ENCODE measurements around the gene LDLRAD4. TPM values are rescaled to one million over a fixed set of nuclear protein-coding genes. Genes with fewer than 3 reads are reported as not detected.

Gene LDLRAD4
- total RNA-seq, 1 experiment from 2014 or later = 204 TPM

GRCh38 chr18:13398631-13399030 is 180.1 kb downstream of the LDLRAD4 start:
- Histone ChIP-seq H3K4me2 (ENCODE audit: low read depth, low read length, poor library complexity, severe bottlenecking) (no peak overlapping the region), H3K27me3 (ENCODE audit: low read length) (no peaks in the 10 kb centered on the region), H3K9ac (ENCODE audit: low read length) (no peak overlapping the region), H4K20me1 (ENCODE audit: insufficient read depth, low read depth, low read length) (no peaks in the 10 kb centered on the region), H3K4me1 (ENCODE audit: low read length) (no peaks in the 10 kb centered on the region), H3K27ac (ENCODE audit: low read length) (no peak overlapping the region), H3K9me3 (ENCODE audit: low read length) (no peaks in the 10 kb centered on the region), H2AFZ (ENCODE audit: low read length) (no peak overlapping the region), H3K4me3 (ENCODE audit: low read length) (no peak overlapping the region), H3K9me2 (replicated peaks; ENCODE audit: insufficient read depth, low read length) (no peaks in the 10 kb centered on the region), H3K79me2 (ENCODE audit: low read length) (no peaks in the 10 kb centered on the region), H3K36me3 (ENCODE audit: insufficient read depth, low read length) (no peaks in the 10 kb centered on the region)
- DNase-seq = no peak

DNA sequence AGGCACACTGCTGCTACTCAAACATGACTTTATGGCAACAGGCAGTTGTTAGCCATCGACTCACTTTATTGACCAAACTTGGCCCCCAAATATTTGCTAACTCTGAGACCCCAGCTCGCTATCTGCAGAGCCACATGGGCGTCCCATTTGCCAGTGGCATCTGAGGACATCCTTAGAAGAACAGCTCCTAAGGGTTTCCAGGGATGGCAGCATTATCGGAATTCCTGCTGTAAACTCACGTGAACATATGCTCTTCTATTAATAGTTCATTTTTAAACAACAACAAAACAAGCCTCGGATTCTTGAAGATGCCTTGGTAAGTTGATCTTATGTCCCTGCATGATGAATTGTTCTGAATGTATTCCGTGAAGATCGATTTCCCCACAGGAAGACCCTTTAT is 181.0 kb downstream of the LDLRAD4 start:
- no peaks in the 10 kb centered on the region for H3K79me2 ChIP-seq (ENCODE audit: low read length)

GRCh38 chr18:13400636-13401315 is 182.2 kb downstream of the LDLRAD4 start:
- Histone ChIP-seq H4K20me1 (ENCODE audit: insufficient read depth, low read depth, low read length) (no peaks in the 10 kb centered on the region), H3K4me3 (ENCODE audit: low read length) (no peak overlapping the region), H3K36me3 (ENCODE audit: insufficient read depth, low read length) (no peaks in the 10 kb centered on the region), H3K9me2 (replicated peaks; ENCODE audit: insufficient read depth, low read length) (no peaks in the 10 kb centered on the region), H3K27ac (ENCODE audit: low read length) (no peak overlapping the region), H3K9ac (ENCODE audit: low read length) (no peak overlapping the region), H3K4me2 (ENCODE audit: low read depth, low read length, poor library complexity, severe bottlenecking) (no peak overlapping the region), H3K4me1 (ENCODE audit: low read length) (no peaks in the 10 kb centered on the region), H3K9me3 (ENCODE audit: low read length) (no peaks in the 10 kb centered on the region), H3K27me3 (ENCODE audit: low read length) (no peaks in the 10 kb centered on the region), H2AFZ (ENCODE audit: low read length) (no peak overlapping the region), H3K79me2 (ENCODE audit: low read length) (no peaks in the 10 kb centered on the region)
- no peak for DNase-seq

More for the DNA sequence above, 181.0 kb downstream of the LDLRAD4 start:
- H3K36me3 ChIP-seq (ENCODE audit: insufficient read depth, low read length) = no peaks in the 10 kb centered on the region
- no peaks in the 10 kb centered on the region for H4K20me1 ChIP-seq (ENCODE audit: insufficient read depth, low read depth, low read length)
- no peak overlapping the region for H3K4me2 ChIP-seq (ENCODE audit: low read depth, low read length, poor library complexity, severe bottlenecking)
- no peak overlapping the region for H2AFZ ChIP-seq (ENCODE audit: low read length)
- no peaks in the 10 kb centered on the region for H3K27me3 ChIP-seq (ENCODE audit: low read length)
- H3K9me3 ChIP-seq (ENCODE audit: low read length) = no peaks in the 10 kb centered on the region
- DNase-seq = no peak
- no peak overlapping the region for H3K27ac ChIP-seq (ENCODE audit: low read length)
- H3K4me3 ChIP-seq (ENCODE audit: low read length) = no peak overlapping the region
- no peaks in the 10 kb centered on the region for H3K9me2 ChIP-seq (replicated peaks; ENCODE audit: insufficient read depth, low read length)
- H3K9ac ChIP-seq (ENCODE audit: low read length) = no peak overlapping the region
- H3K4me1 ChIP-seq (ENCODE audit: low read length) = no peaks in the 10 kb centered on the region

- no peak overlapping the region for H3K4me3 ChIP-seq (ENCODE audit: low read length)
- H3K36me3 ChIP-seq (ENCODE audit: insufficient read depth, low read length) = no peaks in the 10 kb centered on the region
- no peaks in the 10 kb centered on the region for H3K9me2 ChIP-seq (replicated peaks; ENCODE audit: insufficient read depth, low read length)
- H2AFZ ChIP-seq (ENCODE audit: low read length) = no peak overlapping the region
- DNase-seq = no peak
- H3K9ac ChIP-seq (ENCODE audit: low read length) = no peak overlapping the region
- H3K4me2 ChIP-seq (ENCODE audit: low read depth, low read length, poor library complexity, severe bottlenecking) = no peak overlapping the region
- no peaks in the 10 kb centered on the region for H3K79me2 ChIP-seq (ENCODE audit: low read length)
- no peaks in the 10 kb centered on the region for H3K4me1 ChIP-seq (ENCODE audit: low read length)
- H3K27ac ChIP-seq (ENCODE audit: low read length) = no peak overlapping the region
- no peaks in the 10 kb centered on the region for H3K9me3 ChIP-seq (ENCODE audit: low read length)
- no peaks in the 10 kb centered on the region for H4K20me1 ChIP-seq (ENCODE audit: insufficient read depth, low read depth, low read length)
- no peaks in the 10 kb centered on the region for H3K27me3 ChIP-seq (ENCODE audit: low read length)
These were observed 182.8 kb downstream of the LDLRAD4 start for GRCh38 chr18:13401404-13401803.

DNA sequence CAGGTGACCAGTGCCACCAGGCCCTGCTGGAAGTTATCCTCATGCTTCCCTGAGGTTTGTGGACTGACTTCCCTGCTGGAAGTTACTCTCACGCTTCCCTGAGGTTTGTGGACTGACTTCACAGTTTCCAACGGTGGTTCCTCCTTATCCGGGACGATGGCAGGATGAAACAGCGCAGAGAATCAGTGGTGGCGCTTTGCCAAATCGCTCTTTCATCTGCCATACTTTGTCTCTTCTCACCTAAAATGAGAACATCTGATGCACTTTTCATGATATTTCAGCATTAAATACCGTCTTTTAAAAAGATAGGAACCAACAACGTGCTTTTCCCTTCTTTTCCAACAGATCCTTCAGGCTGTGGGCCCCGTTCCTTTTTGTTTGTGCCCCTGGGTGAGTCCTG is 183.3 kb downstream of the LDLRAD4 start:
- Histone ChIP-seq H4K20me1 (ENCODE audit: insufficient read depth, low read depth, low read length) (no peaks in the 10 kb centered on the region), H3K27ac (ENCODE audit: low read length) (no peak overlapping the region), H3K9ac (ENCODE audit: low read length) (no peak overlapping the region), H3K4me2 (ENCODE audit: low read depth, low read length, poor library complexity, severe bottlenecking) (no peak overlapping the region), H3K9me2 (replicated peaks; ENCODE audit: insufficient read depth, low read length) (no peaks in the 10 kb centered on the region), H2AFZ (ENCODE audit: low read length) (no peak overlapping the region), H3K36me3 (ENCODE audit: insufficient read depth, low read length) (no peaks in the 10 kb centered on the region), H3K27me3 (ENCODE audit: low read length) (no peaks in the 10 kb centered on the region), H3K4me3 (ENCODE audit: low read length) (no peak overlapping the region), H3K9me3 (ENCODE audit: low read length) (no peaks in the 10 kb centered on the region), H3K4me1 (ENCODE audit: low read length) (no peaks in the 10 kb centered on the region), H3K79me2 (ENCODE audit: low read length) (no peaks in the 10 kb centered on the region)
- DNase-seq = no peak

DNA sequence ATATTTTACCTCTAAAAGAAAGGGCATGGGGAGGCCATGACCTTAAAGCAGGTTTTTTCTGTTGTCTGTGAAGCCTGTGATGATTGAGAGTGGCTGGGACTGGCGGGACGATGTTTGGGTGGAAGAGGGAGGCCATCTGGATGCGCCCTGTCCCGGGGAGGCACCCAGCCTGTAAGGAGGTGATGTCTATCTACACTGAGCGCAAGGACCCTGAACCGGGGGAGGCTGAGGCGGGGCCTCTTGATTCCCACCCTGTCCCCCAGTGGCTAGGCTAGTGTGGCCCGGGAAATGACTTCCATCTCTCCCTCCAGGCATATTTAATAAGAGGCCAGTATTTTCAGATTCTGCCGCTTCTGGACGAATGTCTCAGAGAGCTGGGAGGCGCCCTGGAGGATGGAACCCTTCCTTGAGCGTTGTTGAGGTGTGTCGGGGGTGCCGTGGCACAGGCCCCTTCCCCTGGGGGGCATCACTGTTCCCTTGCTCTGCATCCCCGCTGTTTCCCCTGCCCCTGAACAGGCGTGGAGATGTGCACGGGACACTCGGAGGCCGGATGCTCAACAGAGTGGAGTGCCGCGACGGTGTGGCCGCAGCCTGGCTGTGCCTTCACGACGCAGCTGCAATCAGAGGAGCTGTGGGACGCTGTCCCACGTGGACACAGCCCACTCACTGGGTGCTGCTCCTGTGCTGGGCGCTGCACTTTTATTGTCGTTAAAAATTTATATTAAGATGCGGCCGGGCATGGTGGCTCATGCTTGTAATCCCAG is 185.4 kb downstream of the LDLRAD4 start:
- Histone ChIP-seq H3K9ac (ENCODE audit: low read length) (no peak overlapping the region), H3K36me3 (ENCODE audit: insufficient read depth, low read length) (no peaks in the 10 kb centered on the region), H3K9me2 (replicated peaks; ENCODE audit: insufficient read depth, low read length) (no peaks in the 10 kb centered on the region), H3K4me2 (ENCODE audit: low read depth, low read length, poor library complexity, severe bottlenecking) (no peak overlapping the region), H3K79me2 (ENCODE audit: low read length) (no peaks in the 10 kb centered on the region), H2AFZ (ENCODE audit: low read length) (no peak overlapping the region), H3K9me3 (ENCODE audit: low read length) (no peaks in the 10 kb centered on the region), H3K27ac (ENCODE audit: low read length) (no peak overlapping the region), H4K20me1 (ENCODE audit: insufficient read depth, low read depth, low read length) (no peaks in the 10 kb centered on the region), H3K27me3 (ENCODE audit: low read length) (no peaks in the 10 kb centered on the region), H3K4me1 (ENCODE audit: low read length) (no peaks in the 10 kb centered on the region), H3K4me3 (ENCODE audit: low read length) (no peak overlapping the region)
- no peak for DNase-seq

- Histone ChIP-seq H3K27me3 (ENCODE audit: low read length) (no peaks in the 10 kb centered on the region; the same call in 1 of the 2 replicates), H3K4me1 (ENCODE audit: low read length) (no peaks in the 10 kb centered on the region), H3K4me2 (ENCODE audit: low read depth, low read length, poor library complexity, severe bottlenecking) (no peak overlapping the region), H3K27ac (ENCODE audit: low read length) (no peak overlapping the region), H3K9me3 (ENCODE audit: low read length) (no peaks in the 10 kb centered on the region), H3K79me2 (ENCODE audit: low read length) (no peaks in the 10 kb centered on the region), H3K9ac (ENCODE audit: low read length) (no peak overlapping the region), H3K4me3 (ENCODE audit: low read length) (no peak overlapping the region), H3K9me2 (replicated peaks; ENCODE audit: insufficient read depth, low read length) (no peaks in the 10 kb centered on the region), H4K20me1 (ENCODE audit: insufficient read depth, low read depth, low read length) (no peaks in the 10 kb centered on the region), H2AFZ (ENCODE audit: low read length) (no peak overlapping the region), H3K36me3 (ENCODE audit: insufficient read depth, low read length) (no peaks in the 10 kb centered on the region)
- no peak for DNase-seq
These were observed 186.9 kb downstream of the LDLRAD4 start for GRCh38 chr18:13405305-13406038.

- no peak overlapping the region for H2AFZ ChIP-seq (ENCODE audit: low read length)
- no peaks in the 10 kb centered on the region for H3K9me2 ChIP-seq (replicated peaks; ENCODE audit: insufficient read depth, low read length)
- no peaks in the 10 kb centered on the region for H3K4me1 ChIP-seq (ENCODE audit: low read length)
- no peak overlapping the region for H3K4me2 ChIP-seq (ENCODE audit: low read depth, low read length, poor library complexity, severe bottlenecking)
- no peak for DNase-seq
- no peak overlapping the region for H3K9ac ChIP-seq (ENCODE audit: low read length)
- H3K9me3 ChIP-seq (ENCODE audit: low read length) = no peaks in the 10 kb centered on the region
- no peak overlapping the region for H3K4me3 ChIP-seq (ENCODE audit: low read length)
- no peaks in the 10 kb centered on the region for H3K36me3 ChIP-seq (ENCODE audit: insufficient read depth, low read length)
- no peaks in the 10 kb centered on the region; the same call in 1 of the 2 replicates for H3K27me3 ChIP-seq (ENCODE audit: low read length)
- H3K27ac ChIP-seq (ENCODE audit: low read length) = no peak overlapping the region
- no peaks in the 10 kb centered on the region for H4K20me1 ChIP-seq (ENCODE audit: insufficient read depth, low read depth, low read length)
- no peaks in the 10 kb centered on the region for H3K79me2 ChIP-seq (ENCODE audit: low read length)
These were observed 187.6 kb downstream of the LDLRAD4 start for GRCh38 chr18:13406049-13406615.

Data from Karpas-422 (cell line).